Peyer's patch (tissue), 4 donors: ENCODE measurements around the gene CCDC167. TPM values are rescaled to one million over a fixed set of nuclear protein-coding genes. Genes with fewer than 3 reads are reported as not detected.

Experiments used
- DNase-seq, 3 donors: peaks; one replicate each; pipeline ENCODE4 v3.0.0-alpha.2; 2017 to 2019
- H3K27ac ChIP-seq, 4 donors: fragments of 200-600 bp; sonication (generic); one replicate each; pipeline ENCODE4 v1.5.1; 2016 to 2019
- H3K27me3 ChIP-seq, 2 donors: fragments of 200-600 bp; sonication (generic); one replicate each; pipeline ENCODE4 v1.5.1; 2019
- H3K36me3 ChIP-seq, 3 donors: fragments of 200-600 bp; sonication (generic); one replicate each; pipeline ENCODE4 v1.5.1; 2016 to 2019
- H3K4me1 ChIP-seq, 4 donors: fragments of 200-600 bp; sonication (generic); one replicate each; pipeline ENCODE4 v1.5.1; 2016 to 2019
- H3K4me3 ChIP-seq, 4 donors: fragments of 200-600 bp; sonication (generic); 1 replicate in 3 of 4; 2 replicates in 1 of 4; pipeline ENCODE4 v1.5.1; 2016 to 2019; ENCODE audit warnings: mild to moderate bottlenecking in 1 of 4
- H3K9me3 ChIP-seq, 4 donors: fragments of 200-600 bp; sonication (generic); one replicate each; pipeline ENCODE4 v1.5.1; 2016 to 2019; ENCODE audit warnings: mild to moderate bottlenecking in 1 of 4
- POLR2A ChIP-seq, 2 donors: fragments of 450-650 bp; IDR thresholded peaks; one replicate each; pipeline ENCODE4 v1.5.1; 2017; ENCODE audit warnings: antibody characterized with exemption in 2 of 2, mild to moderate bottlenecking in 2 of 2, moderate library complexity in 2 of 2
- total RNA-seq, 4 donors: library from RNA; depleted of rRNA; stranded (reverse); fragments of >200 nt; gene quantifications; one replicate each; pipeline ENCODE4 v1.1.0, GENCODE V29; 2016
- TF ChIP-seq, protein P1 (sequence below), 6 experiments: fragments of 450-650 bp in 4 of 6; fragments of 200-600 bp in 2 of 6; sonication (generic) in 1 of 6; IDR thresholded peaks; one replicate each; pipeline ENCODE4 v1.5.1; 2017 to 2019; ENCODE audit warnings: antibody characterized with exemption in 6 of 6, mild to moderate bottlenecking in 3 of 6, moderate library complexity in 1 of 6

Gene CCDC167
- total RNA-seq, 4 donors from 2014 or later: 8.0 to 28.1 (median 19.3) TPM

DNA sequence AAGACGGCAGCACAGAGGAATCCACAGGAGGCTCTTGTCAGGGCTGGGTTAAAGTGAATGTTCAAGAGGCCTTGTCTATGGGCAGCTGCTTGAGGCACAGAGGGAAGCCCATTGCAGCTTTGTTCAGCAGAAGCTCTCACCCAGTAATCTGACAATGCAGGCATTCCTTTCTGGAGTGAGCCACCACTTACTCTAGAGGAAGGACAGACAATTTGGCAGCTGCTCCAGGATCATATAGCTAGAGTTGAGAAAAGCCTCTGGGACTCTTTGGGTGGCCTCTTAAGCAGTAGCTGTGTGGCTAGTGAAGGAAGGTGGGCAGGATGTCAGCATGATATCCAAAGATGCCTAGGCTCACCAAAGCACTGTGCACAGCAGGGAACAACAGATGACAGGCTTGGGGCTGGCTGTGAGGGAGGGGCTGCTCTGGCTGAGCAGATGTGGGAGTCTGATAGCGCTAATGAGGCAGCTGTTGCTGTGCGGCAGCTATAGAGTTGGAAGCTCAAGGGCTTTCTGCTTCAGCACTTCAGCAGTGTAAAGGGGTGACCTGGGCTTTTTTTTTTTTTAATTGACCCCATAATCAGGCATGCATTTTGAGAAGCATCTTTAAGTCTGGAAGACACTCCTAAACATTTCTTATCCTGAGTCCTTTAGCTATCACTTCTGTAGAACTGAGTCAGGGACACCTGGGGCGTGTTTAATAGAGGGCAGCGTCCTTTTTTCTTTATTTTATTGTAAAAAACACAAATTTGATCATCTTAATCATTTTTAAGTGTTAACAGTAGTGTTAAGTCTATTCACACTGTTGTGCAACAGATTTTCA is 39.5 kb downstream of the CCDC167 start:
- Histone ChIP-seq H3K4me3 (no peak overlapping the region), H3K27ac (no peak overlapping the region), H3K9me3 (no peaks in the 10 kb centered on the region), H3K4me1 (no peaks in the 10 kb centered on the region), H3K27me3 (no peaks in the 10 kb centered on the region), H3K36me3 (peaks cover 0 to 72% (median 0%) of the 10 kb centered on the region in 3 donors)
- no peak for DNase-seq
- no peak for TF ChIP-seq POLR2A (IDR thresholded peaks at IDR 0.05)
- TF ChIP-seq, protein P1, sequence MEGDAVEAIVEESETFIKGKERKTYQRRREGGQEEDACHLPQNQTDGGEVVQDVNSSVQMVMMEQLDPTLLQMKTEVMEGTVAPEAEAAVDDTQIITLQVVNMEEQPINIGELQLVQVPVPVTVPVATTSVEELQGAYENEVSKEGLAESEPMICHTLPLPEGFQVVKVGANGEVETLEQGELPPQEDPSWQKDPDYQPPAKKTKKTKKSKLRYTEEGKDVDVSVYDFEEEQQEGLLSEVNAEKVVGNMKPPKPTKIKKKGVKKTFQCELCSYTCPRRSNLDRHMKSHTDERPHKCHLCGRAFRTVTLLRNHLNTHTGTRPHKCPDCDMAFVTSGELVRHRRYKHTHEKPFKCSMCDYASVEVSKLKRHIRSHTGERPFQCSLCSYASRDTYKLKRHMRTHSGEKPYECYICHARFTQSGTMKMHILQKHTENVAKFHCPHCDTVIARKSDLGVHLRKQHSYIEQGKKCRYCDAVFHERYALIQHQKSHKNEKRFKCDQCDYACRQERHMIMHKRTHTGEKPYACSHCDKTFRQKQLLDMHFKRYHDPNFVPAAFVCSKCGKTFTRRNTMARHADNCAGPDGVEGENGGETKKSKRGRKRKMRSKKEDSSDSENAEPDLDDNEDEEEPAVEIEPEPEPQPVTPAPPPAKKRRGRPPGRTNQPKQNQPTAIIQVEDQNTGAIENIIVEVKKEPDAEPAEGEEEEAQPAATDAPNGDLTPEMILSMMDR (IDR thresholded peaks at IDR 0.05): no peak

DNA sequence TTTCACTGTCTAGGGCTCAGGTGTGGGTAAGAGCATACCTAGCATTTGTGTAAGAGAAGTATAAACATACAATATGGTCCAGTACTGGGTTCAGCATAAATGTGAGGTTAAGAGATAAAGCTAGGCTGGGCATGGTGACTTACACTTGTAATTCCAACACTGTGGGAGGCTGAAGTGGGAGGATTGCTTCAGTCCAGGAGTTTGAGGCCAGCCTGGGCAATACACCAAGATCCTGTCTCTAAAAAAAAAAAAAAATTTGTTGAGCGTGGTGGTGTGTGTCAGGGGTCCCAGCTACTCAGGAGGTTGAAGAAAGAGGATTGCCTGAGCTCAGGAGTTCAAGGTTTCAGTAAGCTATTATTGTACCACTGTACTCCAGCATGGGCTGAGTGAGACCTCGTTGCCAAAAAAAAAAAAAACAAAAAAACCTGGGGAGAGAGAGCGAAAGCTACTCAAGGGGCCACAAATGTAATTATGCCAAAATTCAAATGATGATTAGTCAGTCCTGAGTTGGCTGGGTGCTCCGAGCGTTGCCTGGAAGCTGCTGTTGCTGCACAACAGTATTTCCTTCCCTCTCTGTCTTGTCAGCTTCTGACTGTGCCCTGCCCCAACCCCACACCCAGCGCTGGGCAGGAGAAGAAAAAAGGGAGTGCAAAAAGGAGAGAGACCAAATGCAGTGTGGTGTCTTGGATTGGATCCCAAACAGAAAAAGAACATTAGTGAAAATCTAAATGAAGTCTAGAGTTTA is 42.7 kb downstream of the CCDC167 start:
- Histone ChIP-seq H3K4me3 (no peak overlapping the region), H3K27me3 (no peaks in the 10 kb centered on the region), H3K36me3 (peaks cover 0 to 85% (median 0%) of the 10 kb centered on the region in 3 donors), H3K9me3 (no peaks in the 10 kb centered on the region), H3K4me1 (no peaks in the 10 kb centered on the region), H3K27ac (no peak overlapping the region)
- no peak for DNase-seq
- TF ChIP-seq POLR2A (IDR thresholded peaks at IDR 0.05): no peak
- TF ChIP-seq, protein P1 (IDR thresholded peaks at IDR 0.05): no peak

DNA sequence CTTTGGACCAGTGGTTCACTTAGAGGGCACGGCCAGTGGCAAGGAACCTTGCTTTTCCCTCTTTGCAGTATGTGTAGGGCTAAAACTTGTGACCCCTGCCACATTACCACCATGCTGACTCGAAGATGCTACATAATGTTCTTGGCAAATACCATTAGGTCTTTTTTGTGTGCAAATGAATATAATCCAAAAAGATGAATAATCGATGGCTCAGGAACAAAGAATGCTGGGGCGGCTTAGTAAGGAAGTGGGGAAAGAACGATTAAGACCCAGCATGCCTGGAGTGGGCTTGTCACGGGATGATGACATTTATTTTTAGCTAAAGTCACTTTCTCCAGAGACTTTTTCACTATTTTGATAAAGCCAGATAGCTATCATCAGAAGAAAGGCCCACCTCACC is 43.6 kb downstream of the CCDC167 start:
- DNase-seq: no peak
- TF ChIP-seq, protein P1 (IDR thresholded peaks at IDR 0.05): no peak
- TF ChIP-seq POLR2A (IDR thresholded peaks at IDR 0.05): no peak
- Histone ChIP-seq H3K27ac (no peak overlapping the region), H3K4me1 (no peaks in the 10 kb centered on the region), H3K9me3 (no peaks in the 10 kb centered on the region), H3K27me3 (no peaks in the 10 kb centered on the region), H3K36me3 (peaks cover 0 to 85% (median 0%) of the 10 kb centered on the region in 3 donors), H3K4me3 (no peak overlapping the region)

DNA sequence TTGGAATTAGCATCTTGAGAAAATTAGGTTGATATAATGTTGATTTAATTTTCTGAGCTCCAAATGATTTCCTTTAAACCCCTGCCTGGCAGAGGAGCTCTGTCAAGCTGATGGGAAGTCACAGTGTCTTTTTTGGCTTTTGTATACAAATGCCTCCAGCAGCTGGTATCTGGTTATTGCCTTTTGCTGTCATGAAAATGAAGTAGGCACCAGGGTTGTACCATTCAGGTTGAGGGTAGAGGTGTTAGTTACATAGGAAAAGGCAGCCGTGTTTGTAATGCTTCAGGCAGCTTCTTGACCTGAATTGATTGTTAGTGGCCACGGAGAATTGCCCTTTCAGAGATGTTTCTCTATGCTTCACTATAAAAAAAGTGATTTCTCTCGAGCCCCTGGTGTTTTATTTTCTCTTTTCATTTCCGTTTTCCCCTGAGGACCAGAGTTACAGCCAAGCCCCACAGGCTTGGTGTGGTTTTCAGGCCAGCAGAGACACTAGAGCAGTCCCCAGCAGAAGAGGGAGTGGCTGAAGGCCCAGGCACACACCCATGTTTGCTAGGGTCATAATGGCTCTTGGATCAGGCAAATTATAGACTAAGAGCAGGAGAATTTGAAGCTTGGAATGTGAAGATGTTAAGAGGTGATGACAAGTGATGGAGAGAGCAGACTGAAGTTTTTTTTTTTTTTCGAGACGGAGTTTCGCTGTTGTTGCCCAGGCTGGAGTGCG is 45.1 kb downstream of the CCDC167 start:
- Histone ChIP-seq H3K27ac (peak overlapping the region in 1 of 4 donors; percentile 36), H3K4me1 (no peaks in the 10 kb centered on the region), H3K9me3 (no peaks in the 10 kb centered on the region), H3K4me3 (no peak overlapping the region), H3K27me3 (no peaks in the 10 kb centered on the region), H3K36me3 (peaks cover 0 to 82% (median 0%) of the 10 kb centered on the region in 3 donors)
- no peak for TF ChIP-seq POLR2A (IDR thresholded peaks at IDR 0.05)
- TF ChIP-seq, protein P1 (IDR thresholded peaks at IDR 0.05): no peak
- DNase-seq: no peak

DNA sequence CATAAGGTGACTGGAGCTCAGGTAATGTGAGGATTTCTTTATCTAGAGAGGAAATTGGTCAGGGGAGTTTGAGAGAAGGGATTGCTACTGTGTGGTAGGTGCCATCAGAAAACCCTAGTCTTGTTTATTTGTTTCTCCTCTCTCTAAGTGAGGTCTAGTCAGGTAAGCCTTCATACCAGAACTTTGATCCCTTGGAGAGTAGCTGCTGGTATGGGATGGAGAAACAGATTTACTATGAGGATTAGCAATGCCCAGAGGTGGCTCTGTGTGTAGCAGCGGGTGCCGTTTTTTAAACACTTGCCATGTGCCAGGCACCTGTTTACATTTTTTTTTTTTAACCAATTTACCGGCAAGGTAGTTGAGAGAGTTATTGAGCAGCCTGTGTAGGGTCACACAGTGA is 47.2 kb downstream of the CCDC167 start:
- no peaks in the 10 kb centered on the region for H3K4me1 ChIP-seq

More for the DNA sequence above, 47.2 kb downstream of the CCDC167 start:
- TF ChIP-seq, protein P1 (IDR thresholded peaks at IDR 0.05): no peak
- TF ChIP-seq POLR2A (IDR thresholded peaks at IDR 0.05): no peak
- DNase-seq: no peak
- Histone ChIP-seq H3K27me3 (no peaks in the 10 kb centered on the region), H3K9me3 (no peaks in the 10 kb centered on the region), H3K36me3 (peaks cover 0 to 86% (median 0%) of the 10 kb centered on the region in 3 donors), H3K27ac (no peak overlapping the region), H3K4me3 (no peak overlapping the region)
